ENCODE results near the gene PDE8B.

The PDE8B gene

DNA sequence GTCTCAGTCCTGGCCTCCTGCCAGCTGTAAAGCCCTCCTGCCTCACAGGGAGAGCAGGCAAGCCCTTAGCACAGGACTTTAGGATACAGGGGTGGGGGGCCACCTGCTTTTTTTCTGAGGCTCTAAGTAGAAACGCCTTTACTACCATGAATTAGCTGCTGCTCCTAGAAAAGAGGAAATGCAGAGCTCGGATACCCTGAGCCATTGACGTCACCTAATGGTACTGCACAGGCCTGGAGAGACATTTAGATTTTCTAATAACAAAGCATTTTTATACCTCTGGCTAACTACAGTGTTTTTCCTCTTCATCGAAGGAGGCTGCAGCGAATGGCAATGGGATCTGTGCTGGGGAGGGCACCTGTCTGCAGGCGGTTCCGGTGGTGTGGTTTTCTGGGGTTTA, 144.6 kb downstream of the PDE8B start:
- H3K27me3 Mint-ChIP-seq (ENCODE audit: low read depth) = peaks cover 6% of the 10 kb centered on the region
- no peaks in the 10 kb centered on the region for H3K4me1 Mint-ChIP-seq
- no peak overlapping the region for H3K4me3 Mint-ChIP-seq
- TF ChIP-seq, protein P1, sequence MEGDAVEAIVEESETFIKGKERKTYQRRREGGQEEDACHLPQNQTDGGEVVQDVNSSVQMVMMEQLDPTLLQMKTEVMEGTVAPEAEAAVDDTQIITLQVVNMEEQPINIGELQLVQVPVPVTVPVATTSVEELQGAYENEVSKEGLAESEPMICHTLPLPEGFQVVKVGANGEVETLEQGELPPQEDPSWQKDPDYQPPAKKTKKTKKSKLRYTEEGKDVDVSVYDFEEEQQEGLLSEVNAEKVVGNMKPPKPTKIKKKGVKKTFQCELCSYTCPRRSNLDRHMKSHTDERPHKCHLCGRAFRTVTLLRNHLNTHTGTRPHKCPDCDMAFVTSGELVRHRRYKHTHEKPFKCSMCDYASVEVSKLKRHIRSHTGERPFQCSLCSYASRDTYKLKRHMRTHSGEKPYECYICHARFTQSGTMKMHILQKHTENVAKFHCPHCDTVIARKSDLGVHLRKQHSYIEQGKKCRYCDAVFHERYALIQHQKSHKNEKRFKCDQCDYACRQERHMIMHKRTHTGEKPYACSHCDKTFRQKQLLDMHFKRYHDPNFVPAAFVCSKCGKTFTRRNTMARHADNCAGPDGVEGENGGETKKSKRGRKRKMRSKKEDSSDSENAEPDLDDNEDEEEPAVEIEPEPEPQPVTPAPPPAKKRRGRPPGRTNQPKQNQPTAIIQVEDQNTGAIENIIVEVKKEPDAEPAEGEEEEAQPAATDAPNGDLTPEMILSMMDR (IDR thresholded peaks at IDR 0.05; ENCODE audit: unreplicated experiment in 3 of 3) = no peak
- no peaks in the 10 kb centered on the region for H3K9me3 Mint-ChIP-seq
- H3K27ac Mint-ChIP-seq = no peak overlapping the region
- H3K36me3 Mint-ChIP-seq (ENCODE audit: low read depth) = no peaks in the 10 kb centered on the region

DNA sequence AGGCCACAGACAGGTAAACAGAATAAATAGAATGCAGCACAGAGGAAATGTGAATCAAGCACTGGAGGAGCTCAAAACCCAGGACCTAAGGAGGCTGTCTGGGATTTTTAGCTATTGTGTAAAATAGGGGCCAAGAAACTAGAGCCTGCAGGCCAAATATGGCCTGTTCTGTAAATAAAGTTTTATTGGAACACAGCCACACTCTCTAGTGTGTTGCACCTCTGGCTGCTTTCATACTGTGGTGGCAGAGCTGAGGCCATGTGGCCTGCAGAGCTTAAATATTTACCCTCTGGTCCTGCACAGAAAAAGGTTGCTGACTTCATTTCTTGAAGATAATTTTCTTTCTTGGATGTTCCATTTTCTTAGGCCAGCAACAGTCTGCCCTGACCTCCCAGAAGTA, 145.3 kb downstream of the PDE8B start:
- Mint-ChIP-seq H3K36me3 (ENCODE audit: low read depth) (no peaks in the 10 kb centered on the region), H3K4me1 (no peaks in the 10 kb centered on the region), H3K9me3 (no peaks in the 10 kb centered on the region), H3K27ac (no peak overlapping the region), H3K27me3 (ENCODE audit: low read depth) (peaks cover 6% of the 10 kb centered on the region), H3K4me3 (no peak overlapping the region)
- TF ChIP-seq, protein P1 (IDR thresholded peaks at IDR 0.05; ENCODE audit: unreplicated experiment in 3 of 3) = no peak

DNA sequence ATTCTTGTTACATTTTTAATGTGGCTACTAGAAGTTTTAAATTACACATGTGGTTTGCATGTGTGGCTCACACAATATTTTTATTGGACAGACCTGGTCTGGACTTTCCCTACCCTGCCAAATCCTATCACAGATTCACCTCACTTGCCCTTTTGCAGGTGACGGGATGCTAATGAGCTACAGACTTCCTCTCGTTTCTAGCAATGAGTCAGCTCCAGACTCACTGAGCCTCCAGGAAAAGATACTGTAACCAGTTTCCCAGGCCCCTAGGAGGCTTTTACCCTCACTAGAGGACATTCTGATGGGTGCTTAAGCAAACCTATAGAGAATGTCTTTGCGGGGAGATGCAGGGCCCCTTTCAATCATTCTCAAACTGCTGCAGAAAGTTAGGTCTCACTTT, 146.3 kb downstream of the PDE8B start:
- H3K27ac Mint-ChIP-seq = no peak overlapping the region
- peaks cover 6% of the 10 kb centered on the region for H3K27me3 Mint-ChIP-seq (ENCODE audit: low read depth)
- H3K9me3 Mint-ChIP-seq = no peaks in the 10 kb centered on the region
- H3K4me1 Mint-ChIP-seq = no peaks in the 10 kb centered on the region
- H3K36me3 Mint-ChIP-seq (ENCODE audit: low read depth) = no peaks in the 10 kb centered on the region
- TF ChIP-seq, protein P1 (IDR thresholded peaks at IDR 0.05; ENCODE audit: unreplicated experiment in 3 of 3) = no peak
- no peak overlapping the region for H3K4me3 Mint-ChIP-seq

DNA sequence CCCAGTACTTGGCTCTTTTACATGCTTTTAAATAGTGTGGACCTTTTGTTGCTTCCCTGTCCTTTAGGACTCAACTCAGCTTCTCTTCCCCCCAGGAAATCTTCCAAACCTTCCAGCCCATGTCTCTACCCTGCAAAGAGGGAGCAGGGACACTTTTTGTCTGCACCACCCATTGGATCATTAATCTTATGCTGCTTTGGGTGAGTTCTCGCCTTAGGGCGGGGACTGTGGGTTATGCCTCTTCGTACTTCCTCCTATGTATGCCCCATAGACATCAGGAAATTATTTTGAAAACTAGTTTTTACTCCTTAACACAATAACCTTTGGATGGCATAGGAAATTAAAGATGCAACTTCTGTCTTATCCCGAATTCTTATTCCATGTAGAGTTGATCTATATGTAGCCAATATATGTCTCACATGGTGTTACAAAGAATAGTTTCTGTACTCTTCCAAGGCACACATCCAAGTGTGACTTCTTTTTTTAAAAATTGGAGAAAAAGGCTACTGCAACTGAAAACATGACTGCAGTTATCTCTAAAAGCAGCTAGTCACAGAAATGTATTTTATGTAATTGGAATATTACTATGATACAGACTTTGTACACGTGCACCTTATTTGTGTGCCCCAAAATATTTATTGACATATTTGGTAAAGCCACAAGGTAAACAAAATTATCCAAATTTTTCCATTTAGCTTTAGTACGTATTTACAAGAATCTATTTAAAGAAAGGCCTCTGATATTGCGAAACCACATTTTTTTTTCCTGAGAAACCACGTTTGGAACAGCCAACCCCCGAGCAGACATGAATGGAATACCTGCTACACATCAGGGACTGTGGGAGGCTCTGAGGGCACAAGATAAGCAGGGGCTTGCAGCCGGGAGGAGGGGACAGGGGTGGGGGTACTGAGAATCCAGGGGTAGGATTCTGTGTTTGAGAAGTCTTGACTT, 148.1 kb downstream of the PDE8B start:
- TF ChIP-seq, protein P1 (IDR thresholded peaks at IDR 0.05; ENCODE audit: unreplicated experiment in 3 of 3) = no peak
- Mint-ChIP-seq H3K27me3 (ENCODE audit: low read depth) (peaks cover 8% of the 10 kb centered on the region), H3K4me3 (no peak overlapping the region), H3K36me3 (ENCODE audit: low read depth) (no peaks in the 10 kb centered on the region), H3K27ac (no peak overlapping the region), H3K4me1 (no peaks in the 10 kb centered on the region), H3K9me3 (no peaks in the 10 kb centered on the region)

DNA sequence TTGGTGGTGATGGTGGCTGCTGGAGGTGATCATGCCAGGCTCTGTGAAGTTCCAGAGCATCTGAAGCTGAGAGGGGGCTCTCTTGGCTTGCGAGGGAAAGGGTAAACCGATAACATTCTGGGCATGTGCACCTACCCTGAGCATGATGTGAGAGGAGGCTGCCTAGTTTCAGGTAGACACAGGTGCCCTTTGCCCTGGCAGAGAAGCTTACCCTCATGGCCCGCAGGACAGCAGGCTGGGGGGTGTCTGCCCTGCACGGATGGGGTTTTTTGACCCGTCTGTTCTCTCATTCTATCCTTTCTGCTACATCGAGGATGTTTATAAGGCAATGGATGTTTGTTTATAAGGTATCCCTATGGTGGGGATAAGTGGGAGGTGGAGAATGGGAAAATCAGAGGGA, 148.8 kb downstream of the PDE8B start:
- Mint-ChIP-seq H3K4me3 (no peak overlapping the region), H3K4me1 (no peaks in the 10 kb centered on the region), H3K36me3 (ENCODE audit: low read depth) (no peaks in the 10 kb centered on the region), H3K27ac (no peak overlapping the region), H3K27me3 (ENCODE audit: low read depth) (peaks cover 8% of the 10 kb centered on the region), H3K9me3 (no peaks in the 10 kb centered on the region)
- TF ChIP-seq, protein P1 (IDR thresholded peaks at IDR 0.05; ENCODE audit: unreplicated experiment in 3 of 3) = no peak

DNA sequence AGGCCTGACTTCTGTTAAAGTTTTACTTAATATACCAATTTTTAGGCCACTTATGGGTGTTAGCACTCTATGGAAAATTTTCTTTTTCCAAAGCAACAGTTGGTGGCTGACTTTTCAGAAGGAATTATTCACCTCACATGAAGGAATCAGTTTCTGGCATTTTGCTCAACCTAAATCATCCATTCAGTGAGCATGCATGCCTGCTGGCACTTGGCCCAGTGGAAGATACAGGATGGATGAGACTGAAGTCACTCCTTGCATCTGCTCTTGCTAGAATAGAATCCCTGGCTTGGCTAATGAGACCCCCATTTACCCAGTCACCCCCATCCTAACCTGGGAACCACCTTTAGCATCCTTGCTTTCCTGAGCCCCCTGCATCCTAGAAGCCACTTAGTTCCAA, 149.9 kb downstream of the PDE8B start:
- Mint-ChIP-seq H3K36me3 (ENCODE audit: low read depth) (no peaks in the 10 kb centered on the region), H3K4me3 (no peak overlapping the region), H3K27ac (no peak overlapping the region), H3K9me3 (no peaks in the 10 kb centered on the region), H3K27me3 (ENCODE audit: low read depth) (peaks cover 3% of the 10 kb centered on the region), H3K4me1 (no peaks in the 10 kb centered on the region)
- TF ChIP-seq, protein P1 (IDR thresholded peaks at IDR 0.05; ENCODE audit: unreplicated experiment in 3 of 3) = no peak

Data from nephron (organoid).